ENCODE data around the gene DAW1. TPM values are rescaled to one million over a fixed set of nuclear protein-coding genes. Genes with fewer than 3 reads are reported as not detected.

The DAW1 gene
- total RNA-seq, 1 experiment from 2014 or later: 0.37 TPM

DNA sequence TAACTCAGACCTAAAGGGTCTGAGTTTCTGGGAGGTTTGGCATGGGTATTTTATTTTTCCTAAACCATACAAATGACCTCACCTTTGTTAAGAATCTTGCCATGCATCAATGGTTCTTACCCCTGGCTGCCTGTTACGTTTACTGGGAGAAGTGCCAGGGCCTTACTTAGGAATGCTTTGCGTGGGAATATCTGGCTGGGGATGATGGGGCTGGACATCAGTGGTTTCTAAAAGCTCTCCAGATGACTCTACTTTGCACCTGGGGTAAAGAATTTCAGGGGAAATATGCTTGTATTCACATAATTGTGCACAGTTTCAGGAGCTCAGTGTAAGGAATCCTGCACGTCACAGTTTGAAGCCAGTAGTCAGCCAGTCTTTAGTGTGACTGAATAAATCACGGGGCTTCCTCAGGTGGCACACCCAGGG is 18.2 kb upstream of the DAW1 start:
- Histone ChIP-seq H3K23ac (ENCODE audit: insufficient read length, low read depth, low read length) (no peak overlapping the region), H3K79me1 (ENCODE audit: insufficient read depth, low read depth, low read length, poor library complexity, severe bottlenecking) (no peaks in the 10 kb centered on the region), H4K20me1 (ENCODE audit: control insufficient read depth, insufficient read depth, insufficient read length) (no peaks in the 10 kb centered on the region), H3K79me2 (ENCODE audit: insufficient read depth, low read length) (no peaks in the 10 kb centered on the region), H2BK20ac (ENCODE audit: low read depth, low read length, poor library complexity, severe bottlenecking) (no peak overlapping the region), H2BK5ac (ENCODE audit: insufficient read length, low read length) (no peak overlapping the region), H3K56ac (ENCODE audit: insufficient read length, low read depth, low read length) (no peak overlapping the region), H2AFZ (ENCODE audit: low read length) (no peak overlapping the region), H3K27ac (ENCODE audit: insufficient read length, low read depth, low read length) (no peak overlapping the region), H3K9ac (ENCODE audit: extremely low read depth, insufficient read length, low read length) (no peak overlapping the region), H4K5ac (ENCODE audit: insufficient read length, low read depth, low read length) (no peak overlapping the region), H4K8ac (replicated peaks; ENCODE audit: insufficient read length, low read depth, low read length) (no peak overlapping the region), H3K23me2 (ENCODE audit: insufficient read length, low read depth, low read length, poor library complexity, severe bottlenecking) (no peaks in the 10 kb centered on the region), H4K91ac (ENCODE audit: insufficient read length, low read depth, low read length) (no peak overlapping the region), H2BK120ac (ENCODE audit: low read depth, low read length, poor library complexity, severe bottlenecking) (no peak overlapping the region), H3K18ac (ENCODE audit: insufficient read length, low read depth, low read length) (no peak overlapping the region), H3K27me3 (ENCODE audit: insufficient read depth, low read length) (no peaks in the 10 kb centered on the region; the same call in 1 of the 2 replicates), H3K14ac (ENCODE audit: insufficient read depth, low read length) (no peak overlapping the region), H3K4ac (ENCODE audit: low read depth, low read length) (no peak overlapping the region), H2AK5ac (ENCODE audit: insufficient read length, low read length) (no peak overlapping the region), H3K4me1 (ENCODE audit: insufficient read depth, low read length) (no peaks in the 10 kb centered on the region), H2BK15ac (ENCODE audit: low read depth, low read length) (no peak overlapping the region), H3T11ph (ENCODE audit: low read length) (no peak overlapping the region), H2BK12ac (ENCODE audit: insufficient read length, low read depth, low read length) (no peak overlapping the region), H3K9me3 (ENCODE audit: control insufficient read depth, low read depth, low read length) (no peaks in the 10 kb centered on the region), H3K4me2 (ENCODE audit: insufficient read depth, insufficient read length, low read length) (no peak overlapping the region)
- no peaks in the 10 kb centered on the region for H3K36me3 Mint-ChIP-seq (ENCODE audit: insufficient read depth in 1 of 3, low read depth in 3 of 3)
- H3K4me1 Mint-ChIP-seq: peaks cover 14 to 20% of the 10 kb centered on the region in 2 experiments
- peaks cover 12% of the 10 kb centered on the region for H3K27me3 Mint-ChIP-seq (ENCODE audit: low read depth)
- TF ChIP-seq, protein P1, sequence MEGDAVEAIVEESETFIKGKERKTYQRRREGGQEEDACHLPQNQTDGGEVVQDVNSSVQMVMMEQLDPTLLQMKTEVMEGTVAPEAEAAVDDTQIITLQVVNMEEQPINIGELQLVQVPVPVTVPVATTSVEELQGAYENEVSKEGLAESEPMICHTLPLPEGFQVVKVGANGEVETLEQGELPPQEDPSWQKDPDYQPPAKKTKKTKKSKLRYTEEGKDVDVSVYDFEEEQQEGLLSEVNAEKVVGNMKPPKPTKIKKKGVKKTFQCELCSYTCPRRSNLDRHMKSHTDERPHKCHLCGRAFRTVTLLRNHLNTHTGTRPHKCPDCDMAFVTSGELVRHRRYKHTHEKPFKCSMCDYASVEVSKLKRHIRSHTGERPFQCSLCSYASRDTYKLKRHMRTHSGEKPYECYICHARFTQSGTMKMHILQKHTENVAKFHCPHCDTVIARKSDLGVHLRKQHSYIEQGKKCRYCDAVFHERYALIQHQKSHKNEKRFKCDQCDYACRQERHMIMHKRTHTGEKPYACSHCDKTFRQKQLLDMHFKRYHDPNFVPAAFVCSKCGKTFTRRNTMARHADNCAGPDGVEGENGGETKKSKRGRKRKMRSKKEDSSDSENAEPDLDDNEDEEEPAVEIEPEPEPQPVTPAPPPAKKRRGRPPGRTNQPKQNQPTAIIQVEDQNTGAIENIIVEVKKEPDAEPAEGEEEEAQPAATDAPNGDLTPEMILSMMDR (conservative IDR thresholded peaks at IDR 0.05): no peak
- 0 out of 7 replicates have a peak overlapping the region, but pooled peaks of 1 of the 3 experiments have one; percentile 32 for H3K27ac Mint-ChIP-seq
- DNase-seq: no peak
- no CpG with 5 or more reads among the region's 4 CpGs for WGBS (ENCODE audit: extremely low coverage, insufficient read length, low lambda C conversion rate)
- no peaks in the 10 kb centered on the region; a peak in 1 of 5 replicates for H3K9me3 Mint-ChIP-seq
- no peak overlapping the region for H3K4me3 Mint-ChIP-seq

Data from H9 (cell line).